ENCODE results near the gene COG5.

Gene COG5

DNA sequence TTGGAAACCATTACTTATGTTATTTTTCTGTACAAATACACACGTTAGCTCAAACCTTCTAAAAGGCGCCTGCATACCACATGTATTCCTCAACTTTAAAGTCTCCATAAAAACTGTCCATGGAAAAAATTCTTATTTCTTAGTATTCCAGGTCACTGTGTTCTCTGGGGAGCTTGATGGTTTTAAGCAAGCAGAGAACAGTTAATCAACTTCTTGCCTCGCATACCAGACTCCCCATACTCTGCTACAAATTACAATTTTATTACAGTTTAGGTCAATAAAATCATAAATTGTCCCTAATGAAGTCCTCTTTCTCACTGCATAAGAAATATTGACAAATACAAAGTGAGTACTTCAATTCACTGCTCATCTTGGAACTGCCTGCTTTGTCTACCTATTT, 170.9 kb downstream of the COG5 start (continued):
- TF ChIP-seq, protein P1, sequence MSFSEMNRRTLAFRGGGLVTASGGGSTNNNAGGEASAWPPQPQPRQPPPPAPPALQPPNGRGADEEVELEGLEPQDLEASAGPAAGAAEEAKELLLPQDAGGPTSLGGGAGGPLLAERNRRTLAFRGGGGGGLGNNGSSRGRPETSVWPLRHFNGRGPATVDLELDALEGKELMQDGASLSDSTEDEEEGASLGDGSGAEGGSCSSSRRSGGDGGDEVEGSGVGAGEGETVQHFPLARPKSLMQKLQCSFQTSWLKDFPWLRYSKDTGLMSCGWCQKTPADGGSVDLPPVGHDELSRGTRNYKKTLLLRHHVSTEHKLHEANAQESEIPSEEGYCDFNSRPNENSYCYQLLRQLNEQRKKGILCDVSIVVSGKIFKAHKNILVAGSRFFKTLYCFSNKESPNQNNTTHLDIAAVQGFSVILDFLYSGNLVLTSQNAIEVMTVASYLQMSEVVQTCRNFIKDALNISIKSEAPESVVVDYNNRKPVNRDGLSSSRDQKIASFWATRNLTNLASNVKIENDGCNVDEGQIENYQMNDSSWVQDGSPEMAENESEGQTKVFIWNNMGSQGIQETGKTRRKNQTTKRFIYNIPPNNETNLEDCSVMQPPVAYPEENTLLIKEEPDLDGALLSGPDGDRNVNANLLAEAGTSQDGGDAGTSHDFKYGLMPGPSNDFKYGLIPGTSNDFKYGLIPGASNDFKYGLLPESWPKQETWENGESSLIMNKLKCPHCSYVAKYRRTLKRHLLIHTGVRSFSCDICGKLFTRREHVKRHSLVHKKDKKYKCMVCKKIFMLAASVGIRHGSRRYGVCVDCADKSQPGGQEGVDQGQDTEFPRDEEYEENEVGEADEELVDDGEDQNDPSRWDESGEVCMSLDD (tag by site-specific recombination; IDR thresholded peaks at IDR 0.05), result no peak
- TF ChIP-seq, protein P2, sequence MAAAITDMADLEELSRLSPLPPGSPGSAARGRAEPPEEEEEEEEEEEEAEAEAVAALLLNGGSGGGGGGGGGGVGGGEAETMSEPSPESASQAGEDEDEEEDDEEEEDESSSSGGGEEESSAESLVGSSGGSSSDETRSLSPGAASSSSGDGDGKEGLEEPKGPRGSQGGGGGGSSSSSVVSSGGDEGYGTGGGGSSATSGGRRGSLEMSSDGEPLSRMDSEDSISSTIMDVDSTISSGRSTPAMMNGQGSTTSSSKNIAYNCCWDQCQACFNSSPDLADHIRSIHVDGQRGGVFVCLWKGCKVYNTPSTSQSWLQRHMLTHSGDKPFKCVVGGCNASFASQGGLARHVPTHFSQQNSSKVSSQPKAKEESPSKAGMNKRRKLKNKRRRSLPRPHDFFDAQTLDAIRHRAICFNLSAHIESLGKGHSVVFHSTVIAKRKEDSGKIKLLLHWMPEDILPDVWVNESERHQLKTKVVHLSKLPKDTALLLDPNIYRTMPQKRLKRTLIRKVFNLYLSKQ (tag by site-specific recombination; IDR thresholded peaks at IDR 0.05; ENCODE audit: borderline replicate concordance), result no peak
- TF ChIP-seq, protein P3, sequence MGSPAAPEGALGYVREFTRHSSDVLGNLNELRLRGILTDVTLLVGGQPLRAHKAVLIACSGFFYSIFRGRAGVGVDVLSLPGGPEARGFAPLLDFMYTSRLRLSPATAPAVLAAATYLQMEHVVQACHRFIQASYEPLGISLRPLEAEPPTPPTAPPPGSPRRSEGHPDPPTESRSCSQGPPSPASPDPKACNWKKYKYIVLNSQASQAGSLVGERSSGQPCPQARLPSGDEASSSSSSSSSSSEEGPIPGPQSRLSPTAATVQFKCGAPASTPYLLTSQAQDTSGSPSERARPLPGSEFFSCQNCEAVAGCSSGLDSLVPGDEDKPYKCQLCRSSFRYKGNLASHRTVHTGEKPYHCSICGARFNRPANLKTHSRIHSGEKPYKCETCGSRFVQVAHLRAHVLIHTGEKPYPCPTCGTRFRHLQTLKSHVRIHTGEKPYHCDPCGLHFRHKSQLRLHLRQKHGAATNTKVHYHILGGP (tag by site-specific recombination; IDR thresholded peaks at IDR 0.05), result no peak
- TF ChIP-seq ZNF341 (tag by site-specific recombination; IDR thresholded peaks at IDR 0.05; ENCODE audit: low read depth), result no peak
- no peak for TF ChIP-seq ZNF302 (tag by site-specific recombination; IDR thresholded peaks at IDR 0.05; ENCODE audit: low read depth)
- no peak for TF ChIP-seq ZNF76 (tag by site-specific recombination; IDR thresholded peaks at IDR 0.05; ENCODE audit: borderline replicate concordance, low read depth)
- TF ChIP-seq GLIS1 (tag by site-specific recombination; IDR thresholded peaks at IDR 0.05), result no peak

DNA sequence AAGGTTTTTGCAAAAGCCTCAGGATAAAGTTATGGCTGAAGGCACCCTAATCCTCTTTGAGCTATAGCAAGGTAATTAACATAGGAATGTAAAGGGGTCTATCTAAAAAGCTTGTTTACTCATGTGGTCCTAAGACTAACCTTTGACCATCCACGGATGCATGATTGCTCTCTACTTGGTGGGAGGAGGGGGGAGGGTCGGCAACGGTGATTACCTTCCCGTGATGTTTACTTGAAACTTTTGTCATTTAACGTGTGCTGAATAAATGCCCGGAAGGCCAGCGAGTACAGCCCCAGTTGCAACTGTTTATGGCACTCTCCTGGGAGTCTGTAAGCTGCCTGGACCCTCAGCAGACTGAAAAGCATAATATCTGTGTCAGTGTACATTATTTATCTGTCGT, 172.8 kb downstream of the COG5 start:
- no peak overlapping the region for H3K27ac ChIP-seq (ENCODE audit: extremely low read depth, low read depth, low read length)
- TF ChIP-seq SP2 (tag by site-specific recombination; IDR thresholded peaks at IDR 0.05) (no peak), ZNF785 (tag by site-specific recombination; IDR thresholded peaks at IDR 0.05) (no peak), ZNF747 (tag by site-specific recombination; IDR thresholded peaks at IDR 0.05) (no peak), ZNF544 (tag by site-specific recombination; IDR thresholded peaks at IDR 0.05) (no peak), ZNF416 (tag by site-specific recombination; IDR thresholded peaks at IDR 0.05) (no peak), BCL11B (tag by site-specific recombination; IDR thresholded peaks at IDR 0.05; ENCODE audit: low read depth) (no peak), ZSCAN23 (tag by site-specific recombination; IDR thresholded peaks at IDR 0.05) (no peak), ZNF16 (tag by site-specific recombination; IDR thresholded peaks at IDR 0.05; ENCODE audit: low read depth) (no peak), EGR2 (tag by site-specific recombination; IDR thresholded peaks at IDR 0.05; ENCODE audit: low read depth) (no peak), ZNF521 (tag by site-specific recombination; IDR thresholded peaks at IDR 0.05) (no peak), ZNF585B (tag by site-specific recombination; IDR thresholded peaks at IDR 0.05) (no peak), ZNF140 (tag by site-specific recombination; IDR thresholded peaks at IDR 0.05) (no peak), ZNF768 (tag by site-specific recombination; IDR thresholded peaks at IDR 0.05) (no peak), ZNF623 (tag by site-specific recombination; IDR thresholded peaks at IDR 0.05) (no peak), ZNF610 (tag by site-specific recombination; IDR thresholded peaks at IDR 0.05; ENCODE audit: borderline replicate concordance) (no peak), ZNF114 (tag by site-specific recombination; IDR thresholded peaks at IDR 0.05) (no peak), ZNF76 (tag by site-specific recombination; IDR thresholded peaks at IDR 0.05; ENCODE audit: borderline replicate concordance, low read depth) (no peak)
- TF ChIP-seq, protein P4, sequence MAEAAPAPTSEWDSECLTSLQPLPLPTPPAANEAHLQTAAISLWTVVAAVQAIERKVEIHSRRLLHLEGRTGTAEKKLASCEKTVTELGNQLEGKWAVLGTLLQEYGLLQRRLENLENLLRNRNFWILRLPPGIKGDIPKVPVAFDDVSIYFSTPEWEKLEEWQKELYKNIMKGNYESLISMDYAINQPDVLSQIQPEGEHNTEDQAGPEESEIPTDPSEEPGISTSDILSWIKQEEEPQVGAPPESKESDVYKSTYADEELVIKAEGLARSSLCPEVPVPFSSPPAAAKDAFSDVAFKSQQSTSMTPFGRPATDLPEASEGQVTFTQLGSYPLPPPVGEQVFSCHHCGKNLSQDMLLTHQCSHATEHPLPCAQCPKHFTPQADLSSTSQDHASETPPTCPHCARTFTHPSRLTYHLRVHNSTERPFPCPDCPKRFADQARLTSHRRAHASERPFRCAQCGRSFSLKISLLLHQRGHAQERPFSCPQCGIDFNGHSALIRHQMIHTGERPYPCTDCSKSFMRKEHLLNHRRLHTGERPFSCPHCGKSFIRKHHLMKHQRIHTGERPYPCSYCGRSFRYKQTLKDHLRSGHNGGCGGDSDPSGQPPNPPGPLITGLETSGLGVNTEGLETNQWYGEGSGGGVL (tag by site-specific recombination; IDR thresholded peaks at IDR 0.05), result no peak
- TF ChIP-seq, protein P5, sequence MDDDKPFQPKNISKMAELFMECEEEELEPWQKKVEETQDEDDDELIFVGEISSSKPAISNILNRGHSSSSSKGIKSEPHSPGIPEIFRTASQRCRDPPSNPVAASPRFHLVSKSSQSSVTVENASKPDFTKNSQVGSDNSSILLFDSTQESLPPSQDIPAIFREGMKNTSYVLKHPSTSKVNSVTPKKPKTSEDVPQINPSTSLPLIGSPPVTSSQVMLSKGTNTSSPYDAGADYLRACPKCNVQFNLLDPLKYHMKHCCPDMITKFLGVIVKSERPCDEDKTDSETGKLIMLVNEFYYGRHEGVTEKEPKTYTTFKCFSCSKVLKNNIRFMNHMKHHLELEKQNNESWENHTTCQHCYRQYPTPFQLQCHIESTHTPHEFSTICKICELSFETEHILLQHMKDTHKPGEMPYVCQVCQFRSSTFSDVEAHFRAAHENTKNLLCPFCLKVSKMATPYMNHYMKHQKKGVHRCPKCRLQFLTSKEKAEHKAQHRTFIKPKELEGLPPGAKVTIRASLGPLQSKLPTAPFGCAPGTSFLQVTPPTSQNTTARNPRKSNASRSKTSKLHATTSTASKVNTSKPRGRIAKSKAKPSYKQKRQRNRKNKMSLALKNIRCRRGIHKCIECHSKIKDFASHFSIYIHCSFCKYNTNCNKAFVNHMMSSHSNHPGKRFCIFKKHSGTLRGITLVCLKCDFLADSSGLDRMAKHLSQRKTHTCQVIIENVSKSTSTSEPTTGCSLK (tag by site-specific recombination; IDR thresholded peaks at IDR 0.05), result no peak

More for the DNA sequence above, 172.8 kb downstream of the COG5 start:
- Histone ChIP-seq H3K9me3 (ENCODE audit: control insufficient read depth, insufficient read depth, low read depth, low read length) (no peaks in the 10 kb centered on the region), H3K4me1 (ENCODE audit: control insufficient read depth, insufficient read depth, low read length) (peaks cover 4% of the 10 kb centered on the region; the same call in 1 of the 2 replicates), H3K4me3 (ENCODE audit: low read depth, low read length) (no peak overlapping the region), H3K36me3 (ENCODE audit: control insufficient read depth in 2 of 2, insufficient read depth in 1 of 2, low read length in 2 of 2) (no peaks in the 10 kb centered on the region)
- CTCF ChIA-PET, result no interaction called here
- POLR2A ChIA-PET, result no interaction called here

Measured in HEK293 (cell line).